DOHH2 (cell line): ENCODE measurements around the gene RUNX2.

Experiments used
- H3F3A ChIP-seq: fragments of 200-600 bp; sonication (generic), shearing (Covaris generic); 2 replicates; pipeline ENCODE4 v1.6.0; 2016; ENCODE audit warnings: antibody characterized with exemption, mild to moderate bottlenecking; ENCODE audit not compliant: control insufficient read depth, insufficient read depth
- H3K27ac ChIP-seq: fragments of 200-600 bp; sonication (generic); 2 replicates; pipeline ENCODE4 v1.5.1; 2014; ENCODE audit warnings: low read depth, mild to moderate bottlenecking, low read length, moderate library complexity
- H3K27me3 ChIP-seq: fragments of 200-600 bp; sonication (generic); 2 replicates; pipeline ENCODE4 v1.6.1; 2014; ENCODE audit warnings: mild to moderate bottlenecking, low read length, mixed read lengths; ENCODE audit not compliant: control insufficient read depth
- H3K36me3 ChIP-seq: fragments of 200-600 bp; sonication (generic); 2 replicates; pipeline ENCODE4 v1.6.1; 2014; ENCODE audit warnings: mild to moderate bottlenecking, low read length, moderate library complexity, mixed read lengths; ENCODE audit not compliant: control insufficient read depth
- H3K4me1 ChIP-seq: fragments of 200-600 bp; sonication (generic); 2 replicates; pipeline ENCODE4 v1.6.1; 2014; ENCODE audit warnings: mild to moderate bottlenecking, low read length, mixed read lengths; ENCODE audit not compliant: control insufficient read depth
- H3K4me2 ChIP-seq: fragments of 200-600 bp; sonication (generic); 2 replicates; pipeline ENCODE4 v1.6.0; 2014; ENCODE audit warnings: mild to moderate bottlenecking, low read length, moderate library complexity
- H3K4me3 ChIP-seq: fragments of 200-600 bp; sonication (generic); 2 replicates; pipeline ENCODE4 v1.5.1; 2014; ENCODE audit warnings: mild to moderate bottlenecking, low read length, mixed read lengths
- H3K79me2 ChIP-seq: fragments of 200-600 bp; sonication (generic); 2 replicates; pipeline ENCODE4 v1.6.1; 2014; ENCODE audit warnings: mild to moderate bottlenecking, low read length, mixed read lengths; ENCODE audit not compliant: control insufficient read depth
- H3K9me2 ChIP-seq: fragments of 200-600 bp; sonication (generic); replicated peaks from 2 replicates; pipeline ENCODE4 v1.6.1; 2014; ENCODE audit warnings: mild to moderate bottlenecking, low read length, mixed read lengths; ENCODE audit not compliant: control insufficient read depth
- H3K9me3 ChIP-seq: fragments of 200-600 bp; sonication (generic); 2 replicates; pipeline ENCODE4 v1.6.1; 2014; ENCODE audit warnings: antibody characterized with exemption, low read length, mixed read lengths; ENCODE audit not compliant: control insufficient read depth, insufficient read depth
- H4K20me1 ChIP-seq: fragments of 200-600 bp; sonication (generic); 2 replicates; pipeline ENCODE4 v1.6.0; 2014; ENCODE audit warnings: low read depth, mild to moderate bottlenecking, antibody characterized with exemption, low read length, moderate library complexity; ENCODE audit not compliant: control insufficient read depth, insufficient read depth
- EZH2phosphoT487 ChIP-seq: fragments of 200-600 bp; sonication (generic); IDR thresholded peaks from 2 replicates; pipeline ENCODE4 v1.6.1; 2017; ENCODE audit warnings: borderline replicate concordance, mild to moderate bottlenecking, antibody characterized with exemption, low read length, moderate library complexity, mixed read lengths
- TF ChIP-seq, protein P1 (sequence below): fragments of 200-600 bp; sonication (generic); IDR thresholded peaks from one replicate; pipeline ENCODE4 v1.5.1; 2014; ENCODE audit warnings: antibody characterized with exemption, mild to moderate bottlenecking, low read depth, low read length; ENCODE audit not compliant: poor library complexity, severe bottlenecking

RUNX2 gene

DNA sequence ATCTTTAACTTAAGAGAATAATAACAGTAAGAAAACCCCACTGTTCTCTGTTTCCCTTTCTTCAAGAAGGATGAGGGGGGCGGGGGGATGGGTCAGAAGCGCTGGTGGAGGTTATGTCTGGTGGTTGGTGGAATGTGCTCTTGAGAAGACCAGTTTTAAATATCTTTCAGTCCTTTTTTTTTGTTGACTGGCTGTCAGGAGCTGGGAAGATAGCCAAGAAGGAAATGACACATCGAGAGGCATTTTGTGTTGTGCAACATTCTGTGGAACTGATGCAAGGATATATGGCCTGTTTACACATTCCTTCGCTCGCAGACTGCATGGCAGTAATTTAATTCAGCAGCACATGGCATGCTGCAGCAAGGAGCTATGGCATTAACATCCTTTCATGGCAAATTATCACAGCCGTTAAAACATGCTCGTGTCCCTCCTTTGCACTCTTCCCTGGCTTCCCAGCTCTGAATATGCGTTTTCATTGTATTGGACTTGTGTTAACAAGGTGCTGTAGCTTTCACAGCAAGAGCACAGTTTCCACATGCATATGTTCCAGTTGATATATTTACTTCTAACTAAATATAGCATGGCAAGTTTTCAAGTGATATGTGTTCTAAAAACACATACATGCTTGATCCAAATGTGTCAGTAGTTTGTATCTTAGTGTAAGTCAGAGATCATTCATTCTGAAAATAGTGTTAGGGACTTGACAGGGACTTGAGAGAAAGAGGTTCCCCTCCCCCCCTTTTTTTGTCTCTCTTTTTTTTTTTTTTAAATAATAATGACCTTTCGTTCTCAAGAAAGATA is 117.8 kb downstream of the RUNX2 start:
- peaks cover 23% of the 10 kb centered on the region for H3K27me3 ChIP-seq
- TF ChIP-seq EZH2phosphoT487, result no peak
- TF ChIP-seq, protein P1, sequence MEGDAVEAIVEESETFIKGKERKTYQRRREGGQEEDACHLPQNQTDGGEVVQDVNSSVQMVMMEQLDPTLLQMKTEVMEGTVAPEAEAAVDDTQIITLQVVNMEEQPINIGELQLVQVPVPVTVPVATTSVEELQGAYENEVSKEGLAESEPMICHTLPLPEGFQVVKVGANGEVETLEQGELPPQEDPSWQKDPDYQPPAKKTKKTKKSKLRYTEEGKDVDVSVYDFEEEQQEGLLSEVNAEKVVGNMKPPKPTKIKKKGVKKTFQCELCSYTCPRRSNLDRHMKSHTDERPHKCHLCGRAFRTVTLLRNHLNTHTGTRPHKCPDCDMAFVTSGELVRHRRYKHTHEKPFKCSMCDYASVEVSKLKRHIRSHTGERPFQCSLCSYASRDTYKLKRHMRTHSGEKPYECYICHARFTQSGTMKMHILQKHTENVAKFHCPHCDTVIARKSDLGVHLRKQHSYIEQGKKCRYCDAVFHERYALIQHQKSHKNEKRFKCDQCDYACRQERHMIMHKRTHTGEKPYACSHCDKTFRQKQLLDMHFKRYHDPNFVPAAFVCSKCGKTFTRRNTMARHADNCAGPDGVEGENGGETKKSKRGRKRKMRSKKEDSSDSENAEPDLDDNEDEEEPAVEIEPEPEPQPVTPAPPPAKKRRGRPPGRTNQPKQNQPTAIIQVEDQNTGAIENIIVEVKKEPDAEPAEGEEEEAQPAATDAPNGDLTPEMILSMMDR, result no peak
- no peak overlapping the region for H3K4me2 ChIP-seq
- H3K4me3 ChIP-seq, result no peak overlapping the region
- H3K9me2 ChIP-seq, result no peaks in the 10 kb centered on the region
- no peaks in the 10 kb centered on the region for H4K20me1 ChIP-seq
- H3F3A ChIP-seq, result no peaks in the 10 kb centered on the region
- no peaks in the 10 kb centered on the region for H3K4me1 ChIP-seq
- no peaks in the 10 kb centered on the region for H3K36me3 ChIP-seq
- no peaks in the 10 kb centered on the region for H3K9me3 ChIP-seq
- H3K79me2 ChIP-seq, result no peaks in the 10 kb centered on the region
- no peak overlapping the region for H3K27ac ChIP-seq

DNA sequence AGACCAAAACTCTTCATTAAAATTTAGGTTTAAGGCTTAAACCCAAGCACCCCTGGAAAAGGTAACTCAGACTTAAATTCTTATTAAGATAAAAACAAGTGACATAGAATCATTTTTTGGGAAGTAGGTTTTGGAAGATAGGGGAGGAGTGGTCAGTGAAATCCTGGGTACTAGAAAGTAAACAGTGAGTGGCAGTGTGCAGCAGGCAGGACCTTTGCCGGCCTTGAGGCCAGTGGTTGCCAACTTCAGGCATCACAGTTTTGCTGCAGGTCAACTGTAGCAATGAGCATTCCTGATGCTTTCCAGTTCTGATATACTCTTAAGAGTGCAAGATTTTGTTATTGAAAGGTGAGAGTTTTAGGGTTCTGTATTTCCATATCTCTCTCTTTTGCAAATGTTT is 118.9 kb downstream of the RUNX2 start:
- no peak overlapping the region for H3K27ac ChIP-seq
- TF ChIP-seq, protein P1, result no peak
- no peak for TF ChIP-seq EZH2phosphoT487
- no peak overlapping the region for H3K4me2 ChIP-seq
- no peaks in the 10 kb centered on the region for H3K4me1 ChIP-seq
- H3K9me3 ChIP-seq, result no peaks in the 10 kb centered on the region
- H3K79me2 ChIP-seq, result no peaks in the 10 kb centered on the region
- no peaks in the 10 kb centered on the region for H3K36me3 ChIP-seq
- no peaks in the 10 kb centered on the region for H4K20me1 ChIP-seq
- H3K9me2 ChIP-seq, result no peaks in the 10 kb centered on the region
- H3K27me3 ChIP-seq, result peaks cover 26% of the 10 kb centered on the region
- H3K4me3 ChIP-seq, result no peak overlapping the region
- H3F3A ChIP-seq, result no peaks in the 10 kb centered on the region

DNA sequence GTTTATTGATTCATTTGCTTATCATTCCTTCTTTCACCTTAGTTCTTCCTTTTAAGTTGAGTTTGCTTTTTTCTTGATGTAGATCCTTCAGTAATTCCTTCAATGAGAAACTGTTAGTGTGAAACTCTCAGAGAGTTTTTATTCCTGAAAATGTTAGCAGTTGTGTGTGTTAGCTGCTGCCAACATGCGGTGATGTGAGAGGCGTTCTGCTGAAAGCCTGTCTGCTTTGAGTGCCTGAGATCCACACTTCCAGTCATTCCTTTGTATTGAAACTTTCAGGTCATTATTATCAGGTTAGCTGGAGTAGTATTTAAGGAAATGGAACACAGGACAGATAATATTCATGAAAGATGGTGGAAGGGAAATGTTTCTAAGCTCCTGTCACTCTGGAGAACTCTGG is 119.6 kb downstream of the RUNX2 start:
- no peak overlapping the region for H3K27ac ChIP-seq
- no peak for TF ChIP-seq EZH2phosphoT487
- TF ChIP-seq, protein P1, result no peak
- H3K9me3 ChIP-seq, result no peaks in the 10 kb centered on the region
- H3K27me3 ChIP-seq, result peaks cover 32% of the 10 kb centered on the region
- H4K20me1 ChIP-seq, result no peaks in the 10 kb centered on the region
- H3K79me2 ChIP-seq, result no peaks in the 10 kb centered on the region
- no peaks in the 10 kb centered on the region for H3K9me2 ChIP-seq
- H3K4me2 ChIP-seq, result no peak overlapping the region
- H3K36me3 ChIP-seq, result no peaks in the 10 kb centered on the region
- no peaks in the 10 kb centered on the region for H3F3A ChIP-seq
- H3K4me3 ChIP-seq, result no peak overlapping the region
- no peaks in the 10 kb centered on the region for H3K4me1 ChIP-seq
